ENCODE measurements around the gene OR2A1.
"Not testable (repeated sequence)": the region's sequence is repeated elsewhere in the genome, so short reads cannot be mapped to it uniquely, and the experiment has no call there.

Gene OR2A1

DNA sequence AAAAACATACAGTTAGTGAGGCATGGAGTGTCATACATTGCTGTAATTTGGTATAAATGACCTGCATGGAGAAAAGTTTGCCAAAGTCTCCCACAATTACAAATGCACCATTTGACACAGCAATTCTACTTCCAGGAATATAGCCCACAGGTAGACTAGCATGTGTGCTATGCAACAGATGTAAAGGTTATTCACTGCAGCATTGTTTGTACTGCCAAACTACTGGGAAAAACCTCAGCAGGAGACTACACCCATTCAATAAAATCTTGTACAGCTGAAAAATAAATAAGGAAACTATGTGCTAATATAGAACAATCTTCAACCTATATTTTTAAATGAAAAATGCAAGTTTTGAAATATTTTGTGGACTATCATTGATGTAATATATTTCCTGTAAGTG, 17.8 kb downstream of the OR2A1 start:
- DNase-seq = not testable (repeated sequence)

DNA sequence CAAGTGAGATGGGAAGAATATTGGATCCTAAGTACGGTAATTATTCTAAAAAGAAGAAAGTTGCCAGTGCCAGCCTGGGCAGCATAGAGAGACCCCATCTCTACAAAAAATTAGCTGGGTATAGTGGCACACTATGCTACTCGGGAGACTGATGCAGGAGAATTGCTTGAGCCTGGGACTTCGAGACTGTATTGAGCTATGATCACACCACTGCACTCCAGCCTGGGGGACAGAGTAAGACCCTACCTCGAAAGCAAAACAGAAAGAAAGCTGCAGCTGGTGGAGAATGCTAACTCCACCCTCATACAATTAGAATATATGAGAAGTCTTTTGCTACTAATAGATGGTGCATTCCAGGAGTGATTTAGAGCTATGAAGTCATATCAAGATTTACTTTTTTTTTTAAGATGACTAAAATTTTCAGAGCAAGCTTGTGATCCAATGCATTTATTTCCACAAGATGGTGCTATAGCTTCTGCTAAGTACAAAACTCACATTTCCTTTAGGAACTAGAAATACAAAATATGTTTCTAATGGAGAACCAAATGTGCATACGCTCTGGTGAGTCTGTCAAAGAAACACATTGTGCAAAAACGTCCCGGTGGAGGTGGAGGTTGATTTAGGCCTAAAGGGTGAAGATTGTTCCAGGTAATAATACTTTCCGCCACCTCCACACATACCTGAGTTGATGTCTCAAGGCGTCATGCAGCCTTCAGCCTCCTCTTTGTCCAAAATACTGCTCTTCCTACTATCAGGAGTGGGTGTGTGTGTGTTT, 19.2 kb downstream of the OR2A1 start:
- DNase-seq = not testable (repeated sequence)

DNA sequence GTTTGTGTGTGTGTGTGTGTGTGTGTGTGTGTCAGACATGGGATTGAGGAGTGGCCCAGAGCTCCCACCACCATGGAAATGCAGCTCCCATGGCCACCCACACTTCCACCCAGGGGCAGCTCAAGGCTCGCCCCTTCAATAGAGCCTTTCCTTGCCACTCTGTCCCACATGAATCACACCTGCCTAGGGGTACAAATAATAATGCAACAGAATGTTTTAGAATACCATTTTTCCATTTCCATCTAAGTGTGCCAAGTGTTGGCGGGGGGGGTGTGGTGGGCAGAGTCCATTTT, 19.7 kb downstream of the OR2A1 start:
- DNase-seq = not testable (repeated sequence)

DNA sequence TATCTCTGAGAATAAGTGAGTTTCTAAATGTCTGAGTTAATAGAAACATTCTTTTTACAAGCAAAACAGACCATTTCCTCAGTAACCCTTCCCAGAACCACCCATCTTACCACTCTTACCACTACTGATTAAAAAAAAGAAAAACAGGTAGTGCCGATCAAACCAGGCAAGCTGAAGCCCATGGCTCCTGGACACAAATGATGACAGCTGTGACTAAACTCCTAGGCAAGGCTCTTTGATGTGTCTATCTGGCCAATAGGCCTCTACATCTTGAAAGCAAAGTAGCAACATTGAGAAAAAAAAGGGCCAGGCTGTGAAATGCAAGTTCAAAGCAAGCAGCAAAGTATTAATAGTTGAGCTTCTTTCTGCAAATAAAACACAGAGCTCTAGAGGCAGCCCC, 36.4 kb downstream of the OR2A1 start:
- not testable (repeated sequence) for DNase-seq

DNA sequence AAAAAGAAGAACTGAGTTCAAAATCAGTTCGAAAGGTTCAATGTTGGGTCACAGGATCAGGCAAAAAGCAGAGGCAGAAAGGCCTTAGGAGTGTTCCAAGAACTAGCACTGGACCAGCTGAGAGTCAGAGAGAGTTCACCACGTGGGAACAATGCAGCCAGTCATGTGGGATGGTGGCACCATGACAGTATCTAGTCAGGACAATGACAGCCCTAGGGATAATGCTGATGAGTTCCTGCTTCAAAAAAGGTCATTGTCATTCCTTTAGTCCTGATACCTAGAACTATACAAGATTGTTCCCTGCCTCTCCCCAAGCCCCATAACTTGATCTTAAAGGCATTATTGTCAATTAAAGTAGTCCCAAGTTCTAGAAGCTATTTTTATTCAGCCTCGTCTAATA, 39.4 kb downstream of the OR2A1 start:
- DNase-seq = not testable (repeated sequence)

DNA sequence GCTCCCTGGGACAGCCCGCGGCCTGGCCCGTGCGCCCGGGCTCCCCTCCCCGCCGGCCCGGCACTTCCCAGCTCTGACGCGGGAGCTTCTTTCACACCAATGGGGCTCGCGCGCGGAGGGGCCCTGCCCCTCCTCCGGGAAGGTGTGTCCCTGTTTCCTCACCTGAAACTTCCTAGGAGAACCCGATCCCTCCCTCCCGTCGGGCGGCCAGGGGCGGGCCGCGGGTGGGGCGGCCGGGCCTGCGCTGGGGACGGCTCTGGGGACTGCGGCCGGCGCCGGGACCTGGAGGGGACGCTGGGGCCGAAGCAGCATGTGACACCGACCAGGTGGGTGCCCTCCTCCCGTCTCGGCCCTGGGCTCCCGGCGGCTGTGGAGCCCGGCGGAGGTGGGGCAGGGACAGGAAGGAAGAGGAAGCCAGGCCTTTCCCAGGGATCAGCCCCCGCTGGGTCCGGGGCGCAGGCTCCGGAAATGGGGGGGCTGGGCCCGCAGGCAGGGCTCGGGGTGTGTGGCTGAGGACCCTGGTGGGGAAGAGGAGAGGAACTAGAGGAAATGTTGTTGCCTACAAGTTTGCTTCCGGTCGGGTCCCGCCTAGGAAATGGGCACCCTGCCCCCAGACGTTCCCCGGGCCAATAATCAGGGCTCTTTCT, 43.1 kb downstream of the OR2A1 start, which contains the start of gene ARHGEF5:
Gene ARHGEF5 (plus strand): TSS at position 227 of the 647 bp plus-strand sequence. CDS start 7,268 bp downstream, outside the sequence.
- DNase-seq = not testable (repeated sequence)

DNA sequence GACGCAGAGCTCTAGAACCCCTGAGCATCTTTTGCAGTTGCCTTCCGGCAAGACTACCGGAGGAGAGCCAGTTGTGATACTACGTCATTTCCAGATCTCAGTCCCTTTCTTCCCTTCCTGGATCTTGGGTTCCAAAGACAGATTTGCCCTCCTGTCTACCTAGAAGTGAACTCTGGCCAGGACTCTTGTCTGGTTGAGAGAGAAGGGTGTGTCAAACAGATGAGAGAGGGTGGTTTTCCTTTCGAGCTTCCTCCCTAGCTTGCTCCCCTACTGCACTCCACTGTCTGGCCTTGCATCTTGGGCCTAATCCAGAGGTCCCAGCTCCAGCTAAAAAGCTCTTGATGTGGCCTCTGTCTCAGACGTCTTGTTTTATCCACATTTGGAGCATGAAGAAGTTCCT, 44.0 kb downstream of the OR2A1 start:
- DNase-seq = not testable (repeated sequence)

DNA sequence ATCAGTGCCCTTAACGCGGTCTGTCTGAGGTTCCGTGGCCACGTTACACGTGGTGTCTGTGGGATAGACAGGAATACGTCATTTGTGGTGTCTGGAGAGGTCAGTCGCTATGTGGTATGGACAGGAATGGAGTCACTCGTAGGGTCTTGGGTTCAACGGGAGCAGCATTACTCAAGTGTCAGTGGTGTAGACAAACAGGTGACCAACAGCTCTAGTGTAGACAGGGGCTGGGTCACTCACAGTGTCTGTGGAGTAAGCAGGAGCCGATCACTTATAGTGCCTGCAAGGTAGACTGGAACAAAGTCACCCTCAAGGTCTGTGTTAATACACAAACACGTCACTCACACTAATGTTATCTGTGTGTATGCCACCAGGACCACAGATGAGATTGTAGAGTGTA, 44.6 kb downstream of the OR2A1 start:
- DNase-seq = not testable (repeated sequence)

DNA sequence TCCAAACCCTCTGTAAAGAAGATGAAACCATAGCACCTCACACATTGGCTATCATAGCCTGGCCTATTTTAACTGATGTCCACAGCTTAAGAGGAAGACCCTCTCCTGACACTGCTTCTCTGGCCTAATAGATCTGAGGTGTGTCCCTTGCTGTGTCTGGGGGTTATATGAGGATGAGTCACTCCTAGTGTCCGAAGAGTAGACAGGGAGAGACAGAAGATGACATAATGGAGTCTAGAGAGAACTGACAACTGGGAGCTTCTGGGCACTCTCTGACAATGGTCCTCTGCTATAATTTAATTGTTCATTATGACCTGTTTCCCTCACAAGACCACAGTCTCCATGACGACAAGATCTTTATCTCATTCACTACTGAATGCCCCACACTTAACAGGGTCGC, 49.8 kb downstream of the OR2A1 start:
- not testable (repeated sequence) for DNase-seq

DNA sequence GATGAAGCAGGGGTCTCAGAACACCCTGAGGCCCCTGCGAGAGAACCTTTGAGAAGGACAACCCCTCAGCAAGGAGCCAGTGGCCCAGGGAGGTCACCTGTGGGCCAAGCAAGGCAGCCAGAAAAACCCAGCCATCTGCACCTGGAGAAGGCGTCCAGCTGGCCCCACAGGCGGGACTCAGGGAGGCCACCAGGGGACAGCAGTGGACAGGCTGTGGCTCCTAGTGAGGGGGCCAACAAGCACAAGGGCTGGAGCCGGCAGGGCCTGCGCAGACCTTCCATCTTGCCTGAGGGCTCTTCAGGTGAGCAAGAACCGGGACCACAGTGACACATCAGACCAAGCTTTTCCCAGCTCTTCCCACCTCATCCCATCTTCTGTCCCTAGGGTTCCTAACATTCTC, 53.3 kb downstream of the OR2A1 start:
- not testable (repeated sequence) for DNase-seq

DNA sequence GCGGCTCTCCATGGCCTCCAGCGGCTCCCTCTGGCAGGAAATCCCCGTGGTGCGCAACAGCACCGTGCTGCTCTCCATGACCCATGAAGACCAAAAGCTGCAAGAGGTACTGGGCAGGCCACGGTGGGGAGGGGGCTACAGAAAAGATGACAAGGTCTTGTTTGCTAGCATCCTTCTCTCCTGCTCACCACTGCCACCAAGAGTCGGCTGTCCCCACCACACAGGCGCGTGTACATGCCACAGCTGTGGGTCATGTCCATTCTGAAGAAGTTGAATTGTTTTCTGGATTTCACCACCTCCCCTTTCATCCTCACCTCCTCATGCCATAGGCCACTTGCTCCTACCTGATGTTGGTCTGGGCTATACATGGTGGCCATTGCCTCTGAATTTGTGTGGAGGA, 55.0 kb downstream of the OR2A1 start:
- DNase-seq = not testable (repeated sequence)

DNA sequence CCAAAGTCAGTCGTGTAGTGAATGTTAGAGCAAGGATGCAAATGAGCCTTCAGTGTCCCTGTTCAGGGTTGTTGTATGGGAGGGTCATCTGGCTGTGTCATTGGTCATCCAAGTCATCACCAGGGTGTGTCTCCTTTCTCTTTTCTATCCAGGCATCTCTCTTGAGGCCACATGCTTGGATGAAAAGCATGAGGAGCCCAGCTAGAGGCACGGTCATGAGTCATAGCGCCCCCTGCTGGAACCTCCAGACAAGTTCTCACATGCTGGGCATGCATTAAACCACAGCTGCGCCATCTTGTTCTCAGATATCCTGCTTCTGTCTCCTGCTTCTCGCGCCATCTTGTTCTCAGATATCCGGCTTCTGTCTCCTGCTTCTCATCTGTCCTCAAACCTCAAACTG, 57.0 kb downstream of the OR2A1 start:
- not testable (repeated sequence) for DNase-seq
